ENCODE data around the gene GREM1.

The GREM1 gene

DNA sequence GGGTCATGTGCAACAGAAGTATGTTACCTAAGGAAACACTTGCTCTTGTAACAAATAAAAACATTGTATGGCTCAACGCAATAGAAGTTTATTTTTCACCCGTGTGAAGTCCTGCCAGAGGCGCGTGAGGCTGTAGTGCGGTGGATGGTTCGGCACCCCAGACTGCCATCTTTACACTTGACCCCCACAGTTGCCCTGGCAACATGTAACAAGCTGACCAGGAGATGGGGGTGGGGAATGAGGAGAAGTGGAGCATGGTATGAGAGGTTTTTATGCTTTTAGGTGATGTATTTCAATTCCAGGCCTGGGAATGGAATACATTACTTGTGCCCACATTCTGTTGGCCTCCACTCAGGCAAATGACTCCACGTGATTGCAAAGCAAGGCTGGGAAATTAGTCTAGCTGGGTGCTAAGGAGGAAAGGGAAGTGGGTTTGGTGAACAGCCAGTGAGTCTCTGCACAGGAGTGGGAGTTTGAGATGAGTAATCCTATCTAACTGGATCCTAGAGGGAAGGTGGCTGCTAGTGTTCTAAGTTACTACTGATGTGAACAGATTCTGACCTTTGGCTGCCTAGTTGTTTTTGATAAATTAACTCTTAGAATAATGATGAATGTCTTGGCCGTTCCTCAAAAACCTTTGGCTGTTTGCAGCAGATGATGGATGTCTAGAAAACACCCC, 33.8 kb upstream of the GREM1 start:
- no peak overlapping the region for H3K27ac ChIP-seq (ENCODE audit: low read depth, low read length, poor library complexity, severe bottlenecking)
- H3K4me1 ChIP-seq (ENCODE audit: insufficient read depth, low read length, severe bottlenecking): no peaks in the 10 kb centered on the region
- no peaks in the 10 kb centered on the region for H3K9me2 ChIP-seq (ENCODE audit: low read depth, low read length)
- TF ChIP-seq EZH2 (IDR thresholded peaks at IDR 0.05; ENCODE audit: borderline replicate concordance, low read length): no peak
- TF ChIP-seq, protein P1, sequence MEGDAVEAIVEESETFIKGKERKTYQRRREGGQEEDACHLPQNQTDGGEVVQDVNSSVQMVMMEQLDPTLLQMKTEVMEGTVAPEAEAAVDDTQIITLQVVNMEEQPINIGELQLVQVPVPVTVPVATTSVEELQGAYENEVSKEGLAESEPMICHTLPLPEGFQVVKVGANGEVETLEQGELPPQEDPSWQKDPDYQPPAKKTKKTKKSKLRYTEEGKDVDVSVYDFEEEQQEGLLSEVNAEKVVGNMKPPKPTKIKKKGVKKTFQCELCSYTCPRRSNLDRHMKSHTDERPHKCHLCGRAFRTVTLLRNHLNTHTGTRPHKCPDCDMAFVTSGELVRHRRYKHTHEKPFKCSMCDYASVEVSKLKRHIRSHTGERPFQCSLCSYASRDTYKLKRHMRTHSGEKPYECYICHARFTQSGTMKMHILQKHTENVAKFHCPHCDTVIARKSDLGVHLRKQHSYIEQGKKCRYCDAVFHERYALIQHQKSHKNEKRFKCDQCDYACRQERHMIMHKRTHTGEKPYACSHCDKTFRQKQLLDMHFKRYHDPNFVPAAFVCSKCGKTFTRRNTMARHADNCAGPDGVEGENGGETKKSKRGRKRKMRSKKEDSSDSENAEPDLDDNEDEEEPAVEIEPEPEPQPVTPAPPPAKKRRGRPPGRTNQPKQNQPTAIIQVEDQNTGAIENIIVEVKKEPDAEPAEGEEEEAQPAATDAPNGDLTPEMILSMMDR (IDR thresholded peaks at IDR 0.05; ENCODE audit: low read length): no peak
- no peaks in the 10 kb centered on the region for H3K9me3 ChIP-seq (ENCODE audit: low read length)
- no peak overlapping the region for H3K9ac ChIP-seq (ENCODE audit: low read length)
- no peaks in the 10 kb centered on the region for H3F3A ChIP-seq (ENCODE audit: insufficient read depth, low read length)
- no peak overlapping the region for H2AFZ ChIP-seq (ENCODE audit: low read length)
- H3K36me3 ChIP-seq (ENCODE audit: insufficient read depth, low read length): no peaks in the 10 kb centered on the region
- no peaks in the 10 kb centered on the region for H3K27me3 ChIP-seq (ENCODE audit: insufficient read depth, low read length)
- no peak overlapping the region for H3K4me2 ChIP-seq (ENCODE audit: low read length)
- no peak overlapping the region for H3K4me3 ChIP-seq (ENCODE audit: low read depth, low read length, poor library complexity, severe bottlenecking)
- no peaks in the 10 kb centered on the region for H4K20me1 ChIP-seq (ENCODE audit: insufficient read depth, low read length)
- no peaks in the 10 kb centered on the region for H3K79me2 ChIP-seq (ENCODE audit: insufficient read depth, low read length)

DNA sequence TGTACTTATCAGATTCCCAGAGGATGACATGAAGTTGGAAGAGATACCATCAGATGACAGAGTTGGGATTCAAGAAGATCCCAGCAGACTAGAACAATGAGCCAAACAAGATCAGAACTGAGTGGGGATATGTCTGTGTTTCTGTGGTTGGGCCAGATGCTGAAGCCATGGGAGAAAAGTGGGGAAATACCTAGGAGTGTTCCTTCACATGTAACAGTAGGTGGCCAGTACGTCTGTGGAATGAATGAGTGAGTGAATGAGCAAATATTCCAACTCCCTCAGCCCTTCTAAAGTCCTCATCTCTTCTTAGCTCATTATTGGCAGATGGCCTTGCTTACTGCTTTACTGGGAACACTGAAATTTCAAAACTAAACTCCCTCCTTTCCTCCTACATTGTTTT, 32.2 kb upstream of the GREM1 start:
- no peak overlapping the region for H3K4me3 ChIP-seq (ENCODE audit: low read depth, low read length, poor library complexity, severe bottlenecking)
- no peak overlapping the region for H3K9ac ChIP-seq (ENCODE audit: low read length)
- no peaks in the 10 kb centered on the region for H3K9me3 ChIP-seq (ENCODE audit: low read length)
- H3K27me3 ChIP-seq (ENCODE audit: insufficient read depth, low read length): no peaks in the 10 kb centered on the region
- H3K4me1 ChIP-seq (ENCODE audit: insufficient read depth, low read length, severe bottlenecking): no peaks in the 10 kb centered on the region
- H3F3A ChIP-seq (ENCODE audit: insufficient read depth, low read length): no peaks in the 10 kb centered on the region
- TF ChIP-seq, protein P1 (IDR thresholded peaks at IDR 0.05; ENCODE audit: low read length): no peak
- TF ChIP-seq EZH2 (IDR thresholded peaks at IDR 0.05; ENCODE audit: borderline replicate concordance, low read length): no peak
- no peak overlapping the region for H3K4me2 ChIP-seq (ENCODE audit: low read length)
- H3K9me2 ChIP-seq (ENCODE audit: low read depth, low read length): no peaks in the 10 kb centered on the region
- H3K36me3 ChIP-seq (ENCODE audit: insufficient read depth, low read length): no peaks in the 10 kb centered on the region
- no peaks in the 10 kb centered on the region for H3K79me2 ChIP-seq (ENCODE audit: insufficient read depth, low read length)
- no peak overlapping the region for H3K27ac ChIP-seq (ENCODE audit: low read depth, low read length, poor library complexity, severe bottlenecking)
- H4K20me1 ChIP-seq (ENCODE audit: insufficient read depth, low read length): no peaks in the 10 kb centered on the region
- no peak overlapping the region for H2AFZ ChIP-seq (ENCODE audit: low read length)

GRCh38 chr15:32687556-32687955, 30.2 kb upstream of the GREM1 start:
- no peak for TF ChIP-seq EZH2 (IDR thresholded peaks at IDR 0.05; ENCODE audit: borderline replicate concordance, low read length)
- TF ChIP-seq, protein P1 (IDR thresholded peaks at IDR 0.05; ENCODE audit: low read length): no peak
- no peaks in the 10 kb centered on the region for H3K4me1 ChIP-seq (ENCODE audit: insufficient read depth, low read length, severe bottlenecking)
- H4K20me1 ChIP-seq (ENCODE audit: insufficient read depth, low read length): no peaks in the 10 kb centered on the region
- no peaks in the 10 kb centered on the region for H3F3A ChIP-seq (ENCODE audit: insufficient read depth, low read length)
- H3K79me2 ChIP-seq (ENCODE audit: insufficient read depth, low read length): no peaks in the 10 kb centered on the region
- no peak overlapping the region for H3K9ac ChIP-seq (ENCODE audit: low read length)
- H3K9me2 ChIP-seq (ENCODE audit: low read depth, low read length): no peaks in the 10 kb centered on the region
- H3K27me3 ChIP-seq (ENCODE audit: insufficient read depth, low read length): no peaks in the 10 kb centered on the region
- H3K9me3 ChIP-seq (ENCODE audit: low read length): no peaks in the 10 kb centered on the region
- H3K36me3 ChIP-seq (ENCODE audit: insufficient read depth, low read length): no peaks in the 10 kb centered on the region
- H2AFZ ChIP-seq (ENCODE audit: low read length): no peak overlapping the region
- no peak overlapping the region for H3K4me3 ChIP-seq (ENCODE audit: low read depth, low read length, poor library complexity, severe bottlenecking)
- no peak overlapping the region for H3K4me2 ChIP-seq (ENCODE audit: low read length)
- no peak overlapping the region for H3K27ac ChIP-seq (ENCODE audit: low read depth, low read length, poor library complexity, severe bottlenecking)
